HG02885 (cell line): ENCODE results near the gene CCNI2.
"Not testable (repeated sequence)": the region's sequence is repeated elsewhere in the genome, so short reads cannot be mapped to it uniquely, and the experiment has no call there.

ENCODE experiments used
- ATAC-seq: cut with Tn5 transposase; IDR thresholded peaks from one replicate; pipeline ENCODE4 v1.9.1; 2021; ENCODE audit warnings: mild to moderate bottlenecking; ENCODE audit not compliant: unreplicated experiment, poor library complexity

Gene CCNI2

DNA sequence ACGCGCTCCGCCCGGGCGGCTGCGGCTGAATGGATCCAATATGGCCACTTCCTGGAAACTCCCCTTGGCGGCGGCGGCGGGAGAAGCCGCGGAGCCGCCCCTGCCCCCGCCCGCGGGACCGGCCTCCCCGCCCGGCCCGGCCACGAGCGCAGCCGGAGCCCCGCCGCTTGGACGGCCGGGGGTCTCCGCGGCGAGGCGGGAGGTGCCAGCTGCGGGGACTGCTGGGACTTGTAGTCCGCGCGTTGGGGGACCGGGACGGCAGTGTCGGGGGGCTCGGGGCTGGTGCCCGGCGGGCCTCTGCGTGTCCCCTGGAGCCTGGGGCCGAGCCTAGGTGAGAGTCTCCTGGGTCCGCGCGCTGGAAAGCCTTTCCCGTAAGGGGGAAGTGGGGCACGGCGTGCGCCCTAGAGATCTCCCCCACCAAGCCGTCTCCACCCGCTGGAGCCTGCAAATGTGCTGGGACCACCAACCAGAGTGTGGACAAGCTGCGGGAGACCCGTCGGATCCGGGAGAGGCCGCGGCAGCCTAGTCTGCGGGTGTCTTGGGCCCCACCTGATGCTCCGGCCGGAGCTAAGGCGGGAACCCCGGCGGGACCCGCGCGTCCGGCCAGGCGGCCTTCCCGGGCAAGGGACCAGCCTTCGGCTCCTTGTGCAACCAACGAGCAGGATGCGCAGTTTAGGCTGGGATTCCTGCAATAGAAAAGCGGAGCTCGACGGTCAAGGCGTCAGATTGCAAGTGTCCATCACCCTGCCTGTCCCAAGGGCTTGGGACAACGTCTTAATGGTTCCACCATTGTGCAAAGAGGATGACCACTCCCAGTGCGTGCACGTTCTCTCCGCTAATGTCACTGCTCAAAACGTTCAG is 30.2 kb downstream of the CCNI2 start, which contains the start of gene SEPTIN8:
SEPTIN8 (minus strand) TSS at position 31 of the 861 bp plus-strand sequence. CDS start 102 bp downstream, outside the sequence.
- ATAC-seq, result peak; percentile 53

DNA sequence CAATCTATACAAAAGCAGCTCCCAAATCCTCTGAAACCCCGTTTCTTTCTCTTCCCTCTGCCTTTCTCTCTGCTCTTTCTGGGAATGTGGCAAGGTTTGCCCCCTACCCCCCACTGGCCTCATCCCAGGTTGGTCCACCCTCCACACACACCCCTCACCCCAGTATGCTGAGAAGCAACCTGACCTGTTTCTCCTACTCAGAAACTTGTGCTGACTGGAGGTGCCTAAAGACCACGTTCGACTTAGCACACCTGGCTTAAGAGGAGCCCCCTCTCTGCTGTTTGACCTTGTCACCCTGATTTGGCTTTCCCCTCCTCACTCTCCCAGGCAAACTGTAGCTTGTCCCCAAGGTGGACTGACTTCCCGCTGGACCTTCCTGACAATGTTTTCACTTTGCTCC is 30.9 kb downstream of the CCNI2 start:
- no peak for ATAC-seq

DNA sequence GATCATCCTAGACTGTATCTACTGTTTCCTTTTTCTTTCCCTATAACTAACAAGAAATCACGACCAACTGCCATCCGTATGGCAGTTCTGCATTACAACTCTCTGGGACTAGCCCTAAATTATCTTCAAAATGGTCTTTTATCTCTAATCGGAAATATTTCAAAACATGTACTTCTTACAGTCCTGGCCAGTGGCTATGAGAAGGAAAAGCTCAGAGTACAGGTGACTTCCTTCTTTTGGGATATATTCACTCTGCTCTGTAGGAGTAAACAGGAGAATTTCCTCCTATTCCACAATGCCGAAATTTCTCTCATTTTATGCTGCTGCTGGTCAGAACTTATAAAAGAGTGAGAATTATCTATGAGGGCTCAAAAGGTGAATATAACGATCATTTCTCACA is 31.6 kb downstream of the CCNI2 start:
- no peak for ATAC-seq

- no peak for ATAC-seq
Observed at GRCh38 chr5:132779961-132780360, 32.7 kb downstream of the CCNI2 start.

DNA sequence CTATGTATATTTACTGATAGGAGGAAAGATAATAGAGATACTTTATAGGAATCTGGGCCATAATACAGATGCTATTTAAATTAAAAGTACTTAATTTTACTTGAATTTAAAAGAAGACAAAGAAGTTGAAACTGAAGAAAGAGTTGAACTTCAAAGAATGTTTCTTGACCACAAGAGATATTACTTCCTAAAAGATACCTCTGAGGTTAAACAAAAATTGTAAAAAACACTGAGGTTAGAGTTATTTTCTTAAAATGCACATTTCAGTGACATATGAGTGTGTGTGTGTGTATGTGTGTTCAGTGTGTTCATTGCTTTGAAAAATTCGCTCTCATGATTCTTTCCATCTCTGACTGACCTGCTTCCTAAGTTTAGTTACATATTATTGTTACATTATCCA is 33.4 kb downstream of the CCNI2 start:
- ATAC-seq, result no peak

- no peak for ATAC-seq
Observed at GRCh38 chr5:132781029-132781428, 33.8 kb downstream of the CCNI2 start.

DNA sequence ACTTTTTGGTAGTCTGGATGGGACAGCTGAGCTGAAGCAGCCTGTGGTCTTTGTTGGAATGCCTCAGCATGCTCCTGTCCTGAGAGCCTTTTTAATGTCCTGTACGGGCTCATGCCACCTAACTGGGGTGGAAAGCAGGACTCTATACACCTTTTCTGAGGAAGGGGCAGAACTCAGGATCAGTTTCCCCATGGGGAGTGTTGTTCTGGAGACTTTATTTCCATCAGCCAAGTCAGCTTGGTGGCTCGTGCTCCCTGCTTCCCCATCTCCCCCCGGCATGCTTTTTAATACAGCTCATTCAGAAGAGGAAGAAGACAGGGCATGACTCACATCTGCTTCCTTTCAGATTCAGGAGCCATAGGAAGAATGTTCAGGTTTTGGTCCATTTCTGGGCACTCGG is 34.9 kb downstream of the CCNI2 start:
- ATAC-seq, result no peak

DNA sequence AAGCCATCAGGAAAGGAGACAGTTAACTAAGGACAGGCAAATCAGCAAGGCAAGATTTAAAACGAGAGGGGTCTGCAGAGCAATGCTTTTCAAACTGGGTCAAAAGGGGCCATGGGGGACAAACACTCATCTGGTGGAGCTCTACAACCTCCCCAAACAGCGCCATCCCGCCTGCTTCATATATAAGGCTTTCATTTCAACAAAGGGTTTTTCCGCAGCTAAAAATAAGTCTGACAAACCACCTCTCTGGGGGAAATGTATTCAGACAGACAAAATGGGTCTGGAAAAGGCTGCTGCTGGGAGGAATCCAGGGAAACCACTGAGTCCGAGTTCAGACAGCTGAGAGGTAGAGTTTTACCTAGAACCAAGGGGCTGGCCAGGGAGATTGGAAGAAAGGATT is 38.1 kb downstream of the CCNI2 start:
- ATAC-seq, result no peak

- no peak for ATAC-seq
Observed at GRCh38 chr5:132785864-132786263, 38.6 kb downstream of the CCNI2 start.

DNA sequence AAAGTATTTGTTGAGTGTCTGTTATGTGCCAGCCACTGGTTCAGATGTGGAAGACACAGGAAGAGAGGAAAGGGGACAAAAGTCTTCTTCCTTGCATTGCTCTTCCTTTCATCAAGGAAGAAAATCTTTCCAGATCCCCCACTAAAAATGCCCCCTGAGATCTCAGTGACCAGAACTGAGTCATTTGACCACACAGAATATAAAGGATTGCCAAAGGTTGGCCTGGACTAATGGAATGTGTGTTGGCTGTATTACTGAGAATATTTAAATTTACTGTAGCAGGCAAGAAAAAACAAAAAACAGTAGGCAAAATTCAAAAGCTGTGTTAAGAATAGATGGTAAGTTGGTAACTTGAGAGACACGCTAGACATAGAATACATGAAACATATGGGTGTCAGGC is 39.9 kb downstream of the CCNI2 start:
- ATAC-seq, result no peak

DNA sequence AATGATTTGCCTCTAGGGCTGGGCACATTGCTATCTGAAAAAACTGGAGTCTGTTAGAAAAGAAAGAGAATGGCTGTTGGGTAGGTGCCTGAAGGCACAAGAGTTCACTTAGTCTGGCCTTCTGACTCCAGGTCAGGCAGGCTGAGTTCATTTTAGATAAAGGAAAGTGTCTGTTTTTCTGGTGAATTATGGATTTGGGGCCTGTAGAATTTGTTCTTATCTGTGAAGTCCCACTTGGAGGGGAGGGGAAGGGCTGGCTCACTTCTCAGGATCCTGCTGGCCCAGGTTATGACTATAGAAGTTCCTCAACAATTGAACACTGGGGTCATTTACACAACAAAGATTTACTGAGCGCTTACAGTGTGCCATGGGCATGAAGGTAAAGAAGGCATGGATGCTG is 41.3 kb downstream of the CCNI2 start:
- no peak for ATAC-seq

- no peak for ATAC-seq
Observed at GRCh38 chr5:132788990-132789886, 42.0 kb downstream of the CCNI2 start.

GRCh38 chr5:132790201-132790865 is 43.1 kb downstream of the CCNI2 start:
- no peak for ATAC-seq

DNA sequence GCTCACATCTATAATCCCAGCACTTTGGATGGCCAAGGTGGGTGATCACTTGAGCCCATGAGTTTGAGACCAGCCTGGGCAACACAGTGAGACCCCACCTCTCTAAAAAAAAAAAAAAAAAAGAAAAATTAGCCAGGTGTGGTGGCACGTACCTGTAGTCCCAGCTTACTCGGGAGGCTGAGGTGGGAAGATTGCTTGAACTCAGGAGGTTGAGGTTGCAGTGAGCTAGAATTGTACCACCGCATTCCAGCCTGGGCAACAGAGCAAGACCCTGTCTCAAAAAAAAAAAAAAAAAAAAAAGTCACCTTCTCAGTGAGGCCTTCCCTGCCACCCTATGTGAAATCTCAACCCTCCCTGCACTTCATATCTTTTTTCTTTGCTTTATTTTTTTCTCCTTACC is 43.8 kb downstream of the CCNI2 start:
- no peak for ATAC-seq

GRCh38 chr5:132797651-132798050 is 50.4 kb downstream of the CCNI2 start:
- no peak for ATAC-seq

GRCh38 chr5:132799392-132799791 is 52.2 kb downstream of the CCNI2 start:
- no peak for ATAC-seq

DNA sequence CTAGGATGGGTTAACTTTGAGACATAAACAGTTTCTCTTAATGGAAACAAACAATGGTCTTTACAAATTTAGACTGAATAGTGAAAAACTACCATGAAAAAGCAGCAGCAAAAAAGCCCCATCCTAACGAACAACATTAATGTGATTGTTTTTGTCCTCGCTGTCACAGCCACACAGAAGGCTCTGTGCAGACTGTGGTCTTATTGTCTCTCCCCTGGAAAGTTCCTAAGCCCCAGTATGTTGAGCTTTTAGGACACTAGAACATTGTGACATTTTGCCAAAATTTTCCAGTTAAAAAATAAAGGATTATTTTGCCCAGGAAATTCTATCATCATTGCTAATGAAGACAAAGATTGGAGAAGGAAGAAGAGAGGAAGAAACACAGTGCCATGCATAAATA is 53.3 kb downstream of the CCNI2 start:
- ATAC-seq, result no peak

- no peak for ATAC-seq
Observed at GRCh38 chr5:132802044-132802684, 54.9 kb downstream of the CCNI2 start.

GRCh38 chr5:132802685-132803066 is 55.5 kb downstream of the CCNI2 start:
- ATAC-seq, result not testable (repeated sequence)
